SU-DHL-6 (cell line): ENCODE measurements around the gene PEX7.

ENCODE experiments used
- H2AFZ ChIP-seq: fragments of 200-600 bp; sonication (generic); 2 replicates; pipeline ENCODE4 v1.6.1; 2014; ENCODE audit warnings: low read depth, mild to moderate bottlenecking, moderate library complexity, mixed read lengths, antibody characterized with exemption, low read length; ENCODE audit not compliant: severe bottlenecking
- H3F3A ChIP-seq: fragments of 200-600 bp; shearing (Covaris generic); 2 replicates; pipeline ENCODE4 v1.6.0; 2016; ENCODE audit warnings: antibody characterized with exemption, mild to moderate bottlenecking; ENCODE audit not compliant: insufficient read depth
- H3K27ac ChIP-seq: fragments of 200-600 bp; sonication (generic); 2 replicates; pipeline ENCODE4 v1.5.1; 2016; ENCODE audit warnings: low read depth, mild to moderate bottlenecking, low read length, moderate library complexity, mixed read lengths
- H3K27me3 ChIP-seq: fragments of 200-600 bp; sonication (generic), shearing (Covaris generic); 2 replicates; pipeline ENCODE4 v1.6.0; 2014; ENCODE audit warnings: mild to moderate bottlenecking, low read length
- H3K36me3 ChIP-seq: fragments of 200-600 bp; sonication (generic); 2 replicates; pipeline ENCODE4 v1.6.1; 2014; ENCODE audit warnings: mild to moderate bottlenecking, low read length, mixed read lengths
- H3K4me2 ChIP-seq: fragments of 300-600, 200-600 bp; shearing (Covaris generic), sonication (generic); 2 replicates; pipeline ENCODE4 v1.6.0; 2014; ENCODE audit warnings: low read length, low read depth, mild to moderate bottlenecking; ENCODE audit not compliant: poor library complexity, severe bottlenecking
- H3K4me3 ChIP-seq: fragments of 200-600 bp; sonication (generic); 2 replicates; pipeline ENCODE4 v1.5.1; 2014; ENCODE audit warnings: antibody characterized with exemption, low read length, mild to moderate bottlenecking, mixed read lengths; ENCODE audit not compliant: insufficient read depth, poor library complexity, severe bottlenecking
- H3K79me2 ChIP-seq: fragments of 200-600 bp; sonication (generic); 2 replicates; pipeline ENCODE4 v1.6.1; 2014; ENCODE audit warnings: mild to moderate bottlenecking, low read length, moderate library complexity; ENCODE audit not compliant: insufficient read depth
- H3K9ac ChIP-seq: fragments of 200-600 bp; sonication (generic); 2 replicates; pipeline ENCODE4 v1.7.0; 2014; ENCODE audit warnings: mild to moderate bottlenecking, low read length
- H3K9me2 ChIP-seq: fragments of 200-600 bp; sonication (generic); replicated peaks from 2 replicates; pipeline ENCODE4 v1.6.1; 2014; ENCODE audit warnings: low read length; ENCODE audit not compliant: insufficient read depth
- H3K9me3 ChIP-seq: fragments of 200-600 bp; sonication (generic); 2 replicates; pipeline ENCODE4 v1.6.1; 2014; ENCODE audit warnings: low read length, mixed read lengths; ENCODE audit not compliant: insufficient read depth
- H4K20me1 ChIP-seq: fragments of 200-600 bp; sonication (generic); 2 replicates; pipeline ENCODE4 v1.6.1; 2014; ENCODE audit warnings: low read depth, mild to moderate bottlenecking, antibody characterized with exemption, low read length, moderate library complexity, mixed read lengths
- EZH2phosphoT487 ChIP-seq: fragments of 200-600 bp; sonication (generic), shearing (Covaris generic); conservative IDR thresholded peaks from 2 replicates; pipeline ENCODE4 v1.6.1; 2018; ENCODE audit warnings: mild to moderate bottlenecking, antibody characterized with exemption, low read length, moderate library complexity, mixed read lengths
- TF ChIP-seq, protein P1 (sequence below): fragments of 200-600 bp; sonication (generic); IDR thresholded peaks from one replicate; pipeline ENCODE4 v1.5.1; 2017; ENCODE audit warnings: antibody characterized with exemption, mild to moderate bottlenecking, low read length, moderate library complexity; ENCODE audit not compliant: insufficient read depth, poor library complexity, severe bottlenecking

Gene PEX7

DNA sequence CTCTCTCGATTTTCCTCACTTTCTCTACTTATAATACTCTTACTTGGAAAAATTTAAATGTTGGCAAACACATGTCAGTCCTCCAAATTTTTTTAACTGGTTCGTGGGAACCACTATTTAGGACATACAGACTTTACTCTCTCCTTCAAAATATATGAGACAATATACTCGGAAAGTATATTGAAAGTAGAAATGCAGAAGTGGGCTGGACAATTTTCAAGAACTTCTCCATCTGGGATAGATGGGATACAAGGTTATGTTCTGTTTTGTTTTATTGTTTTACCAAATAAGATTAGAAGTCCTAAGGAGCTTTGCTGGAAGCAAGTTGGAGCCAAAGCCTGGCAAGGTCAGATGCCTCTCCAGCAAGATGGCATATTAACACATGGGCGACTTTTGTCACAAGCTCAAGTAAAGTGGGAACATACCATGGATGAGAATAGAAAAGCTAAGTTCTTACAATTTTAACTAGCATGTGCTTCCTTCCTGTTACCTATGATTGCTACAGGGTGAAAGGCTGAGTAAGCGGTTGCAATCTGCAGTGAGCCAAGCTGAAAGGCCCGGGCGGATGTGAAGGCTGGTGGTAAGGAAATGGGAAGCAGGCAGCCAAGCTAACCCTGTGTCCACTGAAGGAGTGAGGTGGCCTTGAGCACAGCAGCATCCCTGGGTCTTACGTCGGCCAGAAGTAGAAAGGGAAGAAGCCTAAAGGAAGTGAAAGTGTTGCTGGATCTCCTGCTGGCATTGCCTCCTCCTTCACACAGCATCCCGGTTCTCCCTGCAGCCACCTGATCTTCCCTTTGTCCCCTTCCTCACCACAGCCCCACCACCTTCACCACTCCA, 37.3 kb upstream of the PEX7 start:
- H2AFZ ChIP-seq = no peak overlapping the region
- H3K4me3 ChIP-seq = no peak overlapping the region
- TF ChIP-seq, protein P1, sequence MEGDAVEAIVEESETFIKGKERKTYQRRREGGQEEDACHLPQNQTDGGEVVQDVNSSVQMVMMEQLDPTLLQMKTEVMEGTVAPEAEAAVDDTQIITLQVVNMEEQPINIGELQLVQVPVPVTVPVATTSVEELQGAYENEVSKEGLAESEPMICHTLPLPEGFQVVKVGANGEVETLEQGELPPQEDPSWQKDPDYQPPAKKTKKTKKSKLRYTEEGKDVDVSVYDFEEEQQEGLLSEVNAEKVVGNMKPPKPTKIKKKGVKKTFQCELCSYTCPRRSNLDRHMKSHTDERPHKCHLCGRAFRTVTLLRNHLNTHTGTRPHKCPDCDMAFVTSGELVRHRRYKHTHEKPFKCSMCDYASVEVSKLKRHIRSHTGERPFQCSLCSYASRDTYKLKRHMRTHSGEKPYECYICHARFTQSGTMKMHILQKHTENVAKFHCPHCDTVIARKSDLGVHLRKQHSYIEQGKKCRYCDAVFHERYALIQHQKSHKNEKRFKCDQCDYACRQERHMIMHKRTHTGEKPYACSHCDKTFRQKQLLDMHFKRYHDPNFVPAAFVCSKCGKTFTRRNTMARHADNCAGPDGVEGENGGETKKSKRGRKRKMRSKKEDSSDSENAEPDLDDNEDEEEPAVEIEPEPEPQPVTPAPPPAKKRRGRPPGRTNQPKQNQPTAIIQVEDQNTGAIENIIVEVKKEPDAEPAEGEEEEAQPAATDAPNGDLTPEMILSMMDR = no peak
- no peak for TF ChIP-seq EZH2phosphoT487
- H3K27ac ChIP-seq = no peak overlapping the region
- H3K9me3 ChIP-seq = no peaks in the 10 kb centered on the region
- no peaks in the 10 kb centered on the region for H3K79me2 ChIP-seq
- H4K20me1 ChIP-seq = no peaks in the 10 kb centered on the region
- no peaks in the 10 kb centered on the region for H3K27me3 ChIP-seq
- no peaks in the 10 kb centered on the region for H3K9me2 ChIP-seq
- no peak overlapping the region for H3K4me2 ChIP-seq
- no peaks in the 10 kb centered on the region for H3K36me3 ChIP-seq
- H3K9ac ChIP-seq = no peak overlapping the region
- H3F3A ChIP-seq = 0 out of 2 replicates have a peak, but pooled peaks cover 2% of the 10 kb centered on the region

DNA sequence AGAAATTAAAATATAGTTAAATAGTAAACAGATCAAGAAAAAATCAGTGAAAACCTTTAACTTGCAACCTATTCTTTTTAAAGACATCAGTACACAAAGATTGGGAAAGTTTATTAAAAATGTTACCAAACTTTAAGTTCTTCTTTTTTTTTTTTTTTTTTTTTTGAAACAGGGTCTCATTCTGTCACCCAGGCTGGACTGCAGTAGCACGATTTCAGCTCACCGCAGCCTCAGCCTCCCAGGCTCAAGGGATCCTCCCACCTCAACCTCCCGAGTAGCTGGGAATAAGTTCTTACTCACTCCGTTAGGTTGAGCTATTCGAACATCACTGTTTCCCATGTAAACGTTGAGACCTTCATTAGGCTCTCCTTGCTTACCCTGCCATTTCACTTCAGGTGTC, 35.7 kb upstream of the PEX7 start:
- H3K27ac ChIP-seq = no peak overlapping the region
- H3K36me3 ChIP-seq = no peaks in the 10 kb centered on the region
- H3F3A ChIP-seq = peaks cover 13% of the 10 kb centered on the region; the same call in 1 of the 2 replicates
- no peaks in the 10 kb centered on the region for H3K79me2 ChIP-seq
- TF ChIP-seq, protein P1 = no peak
- TF ChIP-seq EZH2phosphoT487 = no peak
- H3K9me2 ChIP-seq = no peaks in the 10 kb centered on the region
- H3K27me3 ChIP-seq = no peaks in the 10 kb centered on the region
- no peaks in the 10 kb centered on the region for H3K9me3 ChIP-seq
- no peak overlapping the region for H3K4me2 ChIP-seq
- no peak overlapping the region for H2AFZ ChIP-seq
- no peak overlapping the region for H3K9ac ChIP-seq
- no peaks in the 10 kb centered on the region; the same call in 1 of the 2 replicates for H4K20me1 ChIP-seq
- no peak overlapping the region for H3K4me3 ChIP-seq

DNA sequence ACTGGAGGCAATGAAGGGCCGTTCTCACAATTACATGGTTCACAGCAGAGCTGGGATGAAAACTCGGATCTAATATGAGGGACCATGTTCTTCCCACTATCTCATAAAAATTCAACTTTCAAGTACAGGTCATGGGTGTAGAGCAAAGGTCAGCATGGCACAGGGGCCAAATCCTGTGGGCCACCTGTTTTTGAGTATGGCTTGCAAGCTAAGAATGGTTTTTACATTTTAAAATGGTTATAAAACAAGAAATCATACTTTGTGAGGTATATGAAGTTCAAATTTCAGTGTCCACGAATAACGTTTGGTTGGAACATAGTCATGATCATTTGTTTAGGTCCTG, 34.7 kb upstream of the PEX7 start:
- Histone ChIP-seq H3K79me2 (no peaks in the 10 kb centered on the region), H4K20me1 (no peaks in the 10 kb centered on the region; the same call in 1 of the 2 replicates), H3K9me3 (no peaks in the 10 kb centered on the region), H3K36me3 (no peaks in the 10 kb centered on the region), H3K9me2 (no peaks in the 10 kb centered on the region), H2AFZ (no peak overlapping the region), H3K27me3 (no peaks in the 10 kb centered on the region), H3K4me3 (no peak overlapping the region), H3K9ac (no peak overlapping the region), H3K27ac (no peak overlapping the region), H3K4me2 (no peak overlapping the region), H3F3A (peaks cover 13% of the 10 kb centered on the region; the same call in 1 of the 2 replicates)
- TF ChIP-seq, protein P1 = no peak
- no peak for TF ChIP-seq EZH2phosphoT487
